Peyer's patch (tissue), 4 donors: Measurements from ENCODE around the gene SPDYE2B. TPM values are rescaled to one million over a fixed set of nuclear protein-coding genes. Genes with fewer than 3 reads are reported as not detected.
"Not testable (repeated sequence)": the region's sequence is repeated elsewhere in the genome, so short reads cannot be mapped to it uniquely, and the experiment has no call there.

Experiments used
- DNase-seq, 3 donors: peaks; one replicate each; pipeline ENCODE4 v3.0.0-alpha.2; 2017 to 2019
- H3K27ac ChIP-seq, 4 donors: fragments of 200-600 bp; sonication (generic); one replicate each; pipeline ENCODE4 v1.5.1; 2016 to 2019
- H3K27me3 ChIP-seq, 2 donors: fragments of 200-600 bp; sonication (generic); one replicate each; pipeline ENCODE4 v1.5.1; 2019
- H3K36me3 ChIP-seq, 3 donors: fragments of 200-600 bp; sonication (generic); one replicate each; pipeline ENCODE4 v1.5.1; 2016 to 2019
- H3K4me1 ChIP-seq, 4 donors: fragments of 200-600 bp; sonication (generic); one replicate each; pipeline ENCODE4 v1.5.1; 2016 to 2019
- H3K4me3 ChIP-seq, 4 donors: fragments of 200-600 bp; sonication (generic); 1 replicate in 3 of 4; 2 replicates in 1 of 4; pipeline ENCODE4 v1.5.1; 2016 to 2019; ENCODE audit warnings: mild to moderate bottlenecking in 1 of 4
- H3K9me3 ChIP-seq, 4 donors: fragments of 200-600 bp; sonication (generic); one replicate each; pipeline ENCODE4 v1.5.1; 2016 to 2019; ENCODE audit warnings: mild to moderate bottlenecking in 1 of 4
- total RNA-seq, 4 donors: library from RNA; depleted of rRNA; stranded (reverse); fragments of >200 nt; gene quantifications; one replicate each; pipeline ENCODE4 v1.1.0, GENCODE V29; 2016

SPDYE2B gene
- total RNA-seq, 4 donors from 2014 or later, result not detected

DNA sequence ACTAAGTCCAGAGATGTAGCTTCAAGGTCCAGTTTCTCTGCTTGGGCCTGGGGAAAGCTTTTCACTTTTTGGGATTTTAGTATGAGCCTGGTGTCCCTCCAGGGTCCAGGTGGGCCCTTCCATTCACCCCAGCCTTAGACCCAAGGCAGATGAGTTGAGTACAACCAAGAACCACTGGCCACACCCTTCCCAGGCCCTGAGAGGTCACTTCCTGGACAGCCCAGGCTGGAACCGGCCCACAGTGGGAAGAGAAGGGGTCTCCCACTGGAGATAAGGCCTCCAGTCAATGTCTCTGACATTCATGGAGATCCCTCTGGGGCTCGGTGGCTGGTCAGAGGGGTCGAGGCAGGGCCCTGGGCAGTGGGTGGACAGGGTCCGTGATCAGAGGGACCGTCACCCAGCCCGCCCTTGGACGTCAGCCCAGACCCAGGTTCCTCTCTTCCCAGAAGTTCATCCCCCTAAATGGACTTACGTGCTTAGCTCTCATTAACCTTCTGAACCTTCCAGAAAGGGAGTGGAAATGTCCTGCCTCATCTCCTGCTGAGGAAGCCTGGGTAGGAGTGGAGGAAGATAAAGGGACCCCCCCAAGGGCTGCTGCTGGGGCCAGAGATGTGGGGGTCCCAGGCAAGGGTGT, 22.7 kb upstream of the SPDYE2B start:
- H3K9me3 ChIP-seq, H3K27me3 ChIP-seq, H3K36me3 ChIP-seq, H3K27ac ChIP-seq, H3K4me3 ChIP-seq, DNase-seq, H3K4me1 ChIP-seq: not testable (repeated sequence)

DNA sequence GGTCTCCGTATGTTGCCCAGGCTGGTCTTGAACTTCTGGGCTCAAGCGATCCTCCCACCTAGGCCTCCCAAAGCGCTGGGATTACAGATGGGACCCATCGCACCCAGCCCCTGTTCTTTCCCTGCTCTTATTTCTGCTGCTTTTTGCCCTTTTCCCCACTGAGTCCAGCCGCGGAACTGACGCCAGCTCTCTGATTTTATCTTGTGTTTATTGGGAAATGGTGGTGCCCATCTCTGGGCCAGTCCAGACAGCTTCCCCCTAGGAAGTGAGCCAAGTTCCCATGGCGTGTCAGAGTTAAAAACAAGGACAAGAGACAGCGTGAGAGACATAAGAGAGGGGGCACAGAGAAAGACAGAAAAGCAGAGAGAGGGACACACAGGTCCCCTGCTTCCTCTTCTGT, 19.5 kb upstream of the SPDYE2B start:
- not testable (repeated sequence) for H3K9me3 ChIP-seq, H3K27ac ChIP-seq, H3K4me1 ChIP-seq, H3K36me3 ChIP-seq, H3K27me3 ChIP-seq, H3K4me3 ChIP-seq
- DNase-seq, result peak in 1 of 3 donors; percentile 6

DNA sequence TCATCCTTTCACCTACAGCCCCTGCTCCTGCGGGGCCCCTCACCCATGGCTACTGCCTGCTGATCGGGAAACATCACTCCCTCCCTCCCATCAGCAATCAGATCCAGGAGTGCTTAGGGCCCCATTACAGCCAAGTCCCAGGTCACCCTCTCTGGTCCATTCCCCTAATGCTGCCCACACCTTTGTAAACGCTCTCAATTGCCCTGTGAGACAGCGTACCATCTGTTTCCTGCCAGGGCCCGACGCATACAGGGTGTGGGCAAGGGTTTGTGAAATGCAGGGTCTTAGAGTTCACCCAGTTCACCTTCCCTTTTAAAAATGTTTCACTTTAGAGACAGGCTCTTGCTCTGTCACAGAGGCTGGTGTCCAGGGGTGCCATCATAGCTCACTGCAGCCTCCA, 15.8 kb upstream of the SPDYE2B start:
- not testable (repeated sequence) for H3K4me1 ChIP-seq, H3K27ac ChIP-seq, H3K36me3 ChIP-seq, H3K27me3 ChIP-seq, H3K9me3 ChIP-seq, H3K4me3 ChIP-seq
- DNase-seq, result peak in 1 of 3 donors; percentile 8

DNA sequence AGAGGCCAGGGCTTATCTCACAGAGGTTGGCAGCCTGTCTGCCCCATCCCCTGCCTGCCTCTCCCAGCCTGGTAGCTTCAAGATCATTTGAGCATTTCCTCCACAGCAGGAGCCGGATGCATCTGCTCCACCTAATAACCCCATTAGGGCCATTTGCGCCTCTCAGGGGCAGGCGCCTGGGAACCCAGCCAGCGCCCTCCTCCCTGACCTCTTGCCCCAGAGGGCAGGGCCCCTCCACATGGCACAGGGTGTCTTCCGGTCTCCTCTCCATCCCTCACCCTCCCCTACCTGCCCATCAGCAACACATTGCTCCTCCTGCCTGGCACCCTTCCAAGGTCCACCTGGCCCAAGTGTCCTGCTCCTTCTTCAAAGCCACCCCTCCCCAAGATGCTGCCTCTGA, 14.8 kb upstream of the SPDYE2B start:
- H3K27me3 ChIP-seq, H3K9me3 ChIP-seq, H3K36me3 ChIP-seq, H3K27ac ChIP-seq, DNase-seq, H3K4me1 ChIP-seq, H3K4me3 ChIP-seq: not testable (repeated sequence)

DNA sequence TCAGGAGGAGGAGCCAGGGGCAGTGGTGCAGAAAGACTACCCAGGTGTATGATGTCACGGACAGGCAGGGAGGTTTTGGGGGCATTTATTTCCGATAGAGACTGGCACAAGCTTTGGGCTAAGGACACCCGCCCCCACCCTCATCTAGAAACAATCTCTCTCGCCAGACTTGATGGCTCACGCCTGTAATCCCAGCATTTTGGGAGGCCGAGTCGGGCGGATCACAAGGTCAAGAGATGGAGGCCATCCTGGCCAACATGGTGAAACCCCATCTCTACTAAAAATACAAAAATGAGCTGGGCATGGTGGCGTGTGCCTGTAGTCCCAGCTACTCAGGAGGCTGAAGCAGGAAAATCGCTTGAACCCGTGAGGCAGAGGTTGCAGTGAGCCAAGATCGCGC, 13.2 kb upstream of the SPDYE2B start:
- not testable (repeated sequence) for H3K27me3 ChIP-seq, H3K27ac ChIP-seq, H3K9me3 ChIP-seq, H3K4me3 ChIP-seq, H3K4me1 ChIP-seq, H3K36me3 ChIP-seq
- DNase-seq, result peak in 1 of 3 donors; percentile 17

DNA sequence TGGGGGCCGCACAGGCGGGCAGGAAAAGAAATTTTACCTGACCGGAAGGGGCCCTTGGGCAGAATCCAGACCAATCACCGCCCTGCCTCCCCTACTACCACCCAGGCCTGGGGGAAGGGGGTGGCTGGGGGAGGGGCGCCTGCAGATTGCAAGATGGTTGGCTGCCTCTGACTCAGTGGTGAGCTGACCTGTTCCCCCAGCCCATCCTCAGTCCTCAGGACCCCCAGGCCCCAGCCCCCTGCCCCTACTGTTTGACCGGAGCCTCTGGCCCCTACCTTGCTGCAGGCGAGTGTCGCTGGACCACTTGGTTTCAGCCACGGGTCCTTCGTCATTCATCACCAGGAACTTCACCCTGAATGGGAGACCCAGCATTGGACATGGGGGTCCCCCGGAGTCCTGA, 11.3 kb upstream of the SPDYE2B start:
- not testable (repeated sequence) for H3K36me3 ChIP-seq, H3K27ac ChIP-seq, H3K4me1 ChIP-seq, H3K4me3 ChIP-seq, H3K27me3 ChIP-seq, H3K9me3 ChIP-seq
- DNase-seq, result peak; percentile 12 to 30 (median 13)

DNA sequence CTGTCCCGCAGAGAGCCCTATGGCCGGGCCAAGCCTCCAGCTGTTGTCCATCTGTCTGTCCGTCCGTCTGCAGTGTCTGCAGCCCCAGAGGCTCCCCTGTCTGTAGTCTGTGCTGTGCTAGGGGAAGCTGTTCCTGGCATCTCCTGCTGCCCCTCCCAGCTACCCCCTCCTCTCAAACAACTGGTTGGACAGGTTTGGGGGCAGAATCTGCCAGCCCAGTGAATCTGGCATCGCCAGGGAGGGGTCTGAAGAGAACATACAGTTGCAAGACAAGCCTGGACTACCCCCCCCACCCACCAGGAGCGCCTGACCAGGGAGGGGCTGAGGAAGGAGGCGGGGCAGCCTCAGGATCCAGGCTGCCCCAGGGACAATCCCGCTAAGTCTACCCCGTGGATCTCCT, 7.4 kb upstream of the SPDYE2B start, which contains the start of gene UPK3BL1:
Gene UPK3BL1, minus strand, starts transcription at position 101 of the 400 bp plus-strand sequence. Its CDS starts 50 bp downstream, at position 51.
- not testable (repeated sequence) for H3K27ac ChIP-seq, H3K4me1 ChIP-seq, H3K9me3 ChIP-seq, DNase-seq, H3K36me3 ChIP-seq, H3K27me3 ChIP-seq, H3K4me3 ChIP-seq

DNA sequence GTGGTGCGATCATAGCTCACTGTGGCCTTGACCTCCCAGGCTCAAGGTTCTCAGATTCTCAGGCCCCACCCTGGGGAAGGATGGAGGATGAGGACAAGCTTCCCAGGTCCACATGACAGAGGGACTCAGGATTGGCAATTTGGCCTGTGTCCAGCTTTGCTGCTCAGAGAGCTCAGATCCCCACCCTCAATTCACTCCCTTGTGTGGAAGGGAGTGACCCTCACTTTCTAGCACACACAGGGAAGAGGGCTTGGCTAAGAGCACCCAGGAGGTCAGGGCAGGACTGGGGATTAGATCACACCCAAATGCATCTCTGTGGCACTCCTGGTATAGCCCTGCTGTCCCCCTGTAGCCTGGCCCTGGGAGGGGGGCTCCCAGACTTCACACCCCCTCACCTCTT, 6.7 kb upstream of the SPDYE2B start:
- H3K36me3 ChIP-seq, DNase-seq, H3K27me3 ChIP-seq, H3K4me1 ChIP-seq, H3K4me3 ChIP-seq, H3K9me3 ChIP-seq, H3K27ac ChIP-seq: not testable (repeated sequence)

DNA sequence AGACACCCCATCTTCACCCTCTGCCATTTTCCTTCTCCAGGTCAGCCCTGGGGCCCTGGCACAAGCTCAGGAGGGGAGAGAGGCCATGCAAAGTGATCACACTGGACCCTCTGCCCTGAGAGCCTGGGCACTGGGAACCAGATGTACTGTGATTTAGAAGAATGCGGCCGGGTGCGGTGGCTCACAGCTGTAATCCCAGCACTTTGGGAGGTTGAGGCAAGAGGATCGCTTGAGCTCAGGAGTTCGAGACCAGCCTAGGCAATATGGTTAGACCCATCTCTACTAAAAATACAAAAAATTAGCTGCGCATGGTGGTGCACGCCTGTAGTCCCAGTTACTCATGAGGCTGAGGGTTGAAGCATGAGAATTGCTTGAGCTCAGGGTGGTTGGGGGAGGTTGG, 2.3 kb upstream of the SPDYE2B start:
- not testable (repeated sequence) for H3K4me1 ChIP-seq, DNase-seq, H3K27ac ChIP-seq, H3K9me3 ChIP-seq, H3K27me3 ChIP-seq, H3K36me3 ChIP-seq, H3K4me3 ChIP-seq

DNA sequence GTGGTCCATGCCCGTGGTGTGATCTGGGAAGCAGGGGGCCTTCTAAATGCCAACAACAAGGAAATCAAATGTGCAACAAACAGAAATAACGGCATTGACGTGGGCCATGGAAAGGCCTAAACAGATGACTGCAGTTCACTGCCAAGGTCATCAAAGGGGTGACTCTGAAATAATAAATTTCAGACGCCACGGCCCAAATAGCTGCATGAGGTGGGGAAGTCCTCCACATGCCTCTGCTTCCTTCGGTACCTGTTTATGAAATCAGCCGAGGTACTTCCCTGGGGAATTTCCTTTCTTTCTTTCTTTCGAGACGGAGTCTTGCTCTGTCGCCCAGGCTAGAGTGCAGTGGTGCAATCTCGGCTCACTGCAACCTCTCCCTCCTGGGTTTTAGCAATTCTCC, 14.6 kb downstream of the SPDYE2B start:
- not testable (repeated sequence) for H3K27me3 ChIP-seq, DNase-seq, H3K36me3 ChIP-seq, H3K4me3 ChIP-seq, H3K4me1 ChIP-seq, H3K27ac ChIP-seq, H3K9me3 ChIP-seq

DNA sequence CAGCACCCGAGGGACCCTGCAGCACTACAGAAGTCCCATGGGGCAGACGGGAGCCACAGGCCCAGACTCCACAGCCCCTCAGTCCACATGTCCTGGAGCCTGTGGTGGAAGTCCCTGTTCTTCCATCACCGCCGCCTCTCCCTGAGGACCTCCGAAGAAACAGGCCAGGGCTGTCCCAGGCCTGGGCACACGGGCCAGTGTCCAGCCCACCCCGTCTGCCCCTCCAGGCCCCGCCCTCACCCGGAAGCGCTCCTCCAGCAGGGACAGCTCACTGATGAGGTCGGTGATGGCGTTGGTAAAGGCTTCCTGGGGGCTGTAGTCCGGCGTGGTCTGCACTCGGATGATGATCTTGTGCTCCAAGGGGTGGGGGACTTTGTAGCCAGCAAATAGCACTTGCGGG, 16.7 kb downstream of the SPDYE2B start:
- not testable (repeated sequence) for H3K36me3 ChIP-seq, DNase-seq, H3K9me3 ChIP-seq, H3K27ac ChIP-seq, H3K27me3 ChIP-seq, H3K4me3 ChIP-seq, H3K4me1 ChIP-seq

DNA sequence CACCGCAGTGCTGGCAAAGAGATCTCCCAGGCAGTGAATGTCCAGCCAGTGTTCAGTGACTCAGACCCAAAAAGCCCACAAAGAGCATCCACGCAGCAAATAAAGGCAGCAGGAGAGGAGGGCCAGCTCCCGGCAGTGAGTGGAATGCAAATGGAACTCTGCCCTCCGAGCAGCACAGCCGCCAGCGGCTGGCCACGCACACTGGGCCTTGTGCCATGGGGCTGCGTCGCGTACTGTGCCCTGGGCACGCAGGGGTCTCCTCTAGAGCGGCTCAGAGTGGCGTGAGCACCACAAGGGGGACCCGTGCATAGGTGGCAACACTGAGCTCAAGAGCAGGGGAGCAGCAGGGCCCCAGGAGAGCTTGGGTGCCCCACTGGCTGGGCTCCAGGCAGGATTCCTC, 17.4 kb downstream of the SPDYE2B start:
- not testable (repeated sequence) for H3K27me3 ChIP-seq, DNase-seq, H3K9me3 ChIP-seq, H3K27ac ChIP-seq, H3K4me3 ChIP-seq, H3K4me1 ChIP-seq, H3K36me3 ChIP-seq

DNA sequence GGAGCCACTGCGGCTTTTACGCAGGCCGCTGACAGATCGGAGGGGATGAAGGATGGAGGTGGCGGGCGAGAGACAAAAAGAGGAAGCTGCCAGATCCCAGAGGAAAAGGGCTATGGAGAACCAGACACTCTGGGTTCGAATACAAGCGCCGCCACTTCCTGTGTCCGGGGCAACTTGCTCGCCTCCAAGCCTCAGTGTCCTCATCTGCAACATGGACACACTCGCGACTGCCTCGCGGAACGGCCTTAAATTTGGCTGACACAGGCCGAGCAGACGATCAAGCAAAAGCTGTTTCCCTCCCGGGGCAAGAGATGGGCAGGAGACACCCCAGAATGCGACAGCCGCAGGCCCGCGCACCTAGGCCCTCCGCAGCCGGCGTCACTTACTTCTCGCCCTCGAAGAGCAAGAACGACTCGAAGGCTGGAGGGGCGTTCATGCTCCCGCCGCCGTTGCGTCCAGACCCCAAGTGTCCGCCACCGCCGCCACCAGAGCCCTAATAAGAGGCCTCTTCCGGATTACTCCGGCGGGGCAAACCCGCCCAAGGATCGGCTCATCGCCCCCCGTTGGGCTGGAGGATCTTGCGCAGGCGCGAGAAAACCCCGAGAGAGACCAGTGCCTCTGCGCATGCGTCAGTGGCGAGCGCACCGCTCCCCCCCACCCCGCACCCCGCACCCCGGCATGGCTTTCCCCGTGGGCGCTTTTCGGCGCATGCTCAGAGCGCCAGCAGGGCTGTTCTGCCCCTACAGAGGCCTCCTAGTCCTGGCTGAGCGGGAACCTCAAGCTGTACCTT, 21.2 kb downstream of the SPDYE2B start, which contains the start of gene POLR2J2:
Gene POLR2J2, minus strand, starts transcription at position 498 of the 790 bp plus-strand sequence. Its CDS starts 62 bp downstream, at position 436.
- not testable (repeated sequence) for H3K9me3 ChIP-seq, H3K27me3 ChIP-seq, H3K36me3 ChIP-seq, H3K4me1 ChIP-seq
- Histone ChIP-seq H3K27ac (peak within 1 kb of the TSS in 2 of 4 donors; percentile 22 to 57), H3K4me3 (peak within 1 kb of the TSS; percentile 25 to 50 (median 40))
- DNase-seq, result peak; percentile 71 to 90 (median 80)

DNA sequence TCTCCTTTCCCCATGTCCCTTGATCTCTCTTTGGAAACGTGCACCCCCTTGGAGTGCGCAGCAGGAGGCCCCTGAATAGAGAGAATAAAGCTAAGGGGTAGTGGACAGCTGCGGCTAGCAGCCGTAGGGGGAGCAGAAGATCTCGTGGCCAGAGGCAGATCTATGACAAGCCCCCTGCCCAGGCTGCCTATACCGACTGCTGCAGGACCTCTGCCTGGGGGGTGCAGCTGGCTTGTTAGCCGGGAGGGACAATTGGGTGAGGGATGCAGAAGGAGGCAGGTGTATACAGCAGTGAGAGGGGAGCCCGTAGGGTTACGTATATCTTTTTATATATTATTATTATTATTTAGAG, 21.8 kb downstream of the SPDYE2B start:
- DNase-seq, H3K4me1 ChIP-seq, H3K9me3 ChIP-seq, H3K27me3 ChIP-seq, H3K36me3 ChIP-seq: not testable (repeated sequence)
- Histone ChIP-seq H3K4me3 (peak overlapping the region in 1 of 4 donors; percentile 50), H3K27ac (peak overlapping the region in 1 of 4 donors; percentile 57)

DNA sequence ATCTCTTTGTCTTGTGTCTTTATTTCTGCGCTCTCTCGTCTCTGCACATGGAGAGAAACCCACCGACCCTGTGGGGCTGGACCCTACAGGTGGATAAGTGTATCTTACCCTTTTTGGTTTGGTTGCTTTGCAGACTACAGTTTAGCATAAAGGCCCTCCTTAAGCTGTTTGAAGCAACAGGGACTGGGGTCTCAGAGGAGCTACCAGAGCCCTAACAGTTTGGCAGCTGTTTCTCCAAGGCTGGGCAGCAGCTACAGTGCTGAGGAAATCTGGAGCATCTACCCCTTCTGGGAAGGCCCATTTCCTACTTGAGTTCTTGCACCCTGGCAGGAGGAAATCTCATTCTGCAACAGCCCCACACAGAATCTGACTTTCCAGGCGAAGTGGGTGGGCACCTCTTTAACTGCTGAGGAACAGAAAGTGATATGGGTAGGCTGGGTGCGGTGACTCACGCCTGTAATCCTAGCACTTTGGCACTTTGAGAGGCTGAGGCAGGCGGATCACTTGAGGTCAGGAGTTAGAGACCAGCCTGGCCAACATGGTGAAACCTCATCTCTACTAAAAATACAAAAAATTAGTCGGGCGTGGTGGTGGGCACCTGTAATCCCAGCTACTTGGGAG, 23.4 kb downstream of the SPDYE2B start:
- H3K27ac ChIP-seq, H3K9me3 ChIP-seq, H3K36me3 ChIP-seq, H3K4me3 ChIP-seq, DNase-seq, H3K4me1 ChIP-seq, H3K27me3 ChIP-seq: not testable (repeated sequence)
